VCaP (cell line): ENCODE data around the gene CPA4.

Source experiments
- H3K27ac ChIP-seq: fragments of 450-650 bp; 2 replicates; pipeline ENCODE4 v1.5.1; 2017
- CTCF ChIP-seq: fragments of 450-650 bp; conservative IDR thresholded peaks from 2 replicates; pipeline ENCODE4 v1.5.1; 2017; ENCODE audit warnings: mild to moderate bottlenecking, moderate library complexity

Gene CPA4

GRCh38 chr7:130272381-130273080 lies 20.4 kb upstream of the CPA4 start:
- TF ChIP-seq CTCF, result no peak
- no peak overlapping the region for H3K27ac ChIP-seq

GRCh38 chr7:130273081-130273932 lies 19.7 kb upstream of the CPA4 start:
- H3K27ac ChIP-seq, result no peak overlapping the region
- TF ChIP-seq CTCF, result no peak

- TF ChIP-seq CTCF, result no peak
- H3K27ac ChIP-seq, result no peak overlapping the region
These were observed 19.1 kb upstream of the CPA4 start for GRCh38 chr7:130273933-130274255.

- no peak overlapping the region for H3K27ac ChIP-seq
- TF ChIP-seq CTCF, result no peak
These were observed 18.7 kb upstream of the CPA4 start for GRCh38 chr7:130274296-130274695.

GRCh38 chr7:130274983-130275591 lies 17.9 kb upstream of the CPA4 start:
- H3K27ac ChIP-seq, result no peak overlapping the region
- no peak for TF ChIP-seq CTCF

- no peak overlapping the region for H3K27ac ChIP-seq
- no peak for TF ChIP-seq CTCF
These were observed 17.1 kb upstream of the CPA4 start for GRCh38 chr7:130275826-130276297.
